AML-193 (cell line): ENCODE data around the gene MPZL1.
"Not testable (repeated sequence)": the region's sequence is repeated elsewhere in the genome, so short reads cannot be mapped to it uniquely, and the experiment has no call there.

ENCODE experiments used
- DNase-seq, 2 experiments: peaks; one replicate each; lab custom pipeline; 2025; lab: John Stamatoyannopoulos, UW

The MPZL1 gene

DNA sequence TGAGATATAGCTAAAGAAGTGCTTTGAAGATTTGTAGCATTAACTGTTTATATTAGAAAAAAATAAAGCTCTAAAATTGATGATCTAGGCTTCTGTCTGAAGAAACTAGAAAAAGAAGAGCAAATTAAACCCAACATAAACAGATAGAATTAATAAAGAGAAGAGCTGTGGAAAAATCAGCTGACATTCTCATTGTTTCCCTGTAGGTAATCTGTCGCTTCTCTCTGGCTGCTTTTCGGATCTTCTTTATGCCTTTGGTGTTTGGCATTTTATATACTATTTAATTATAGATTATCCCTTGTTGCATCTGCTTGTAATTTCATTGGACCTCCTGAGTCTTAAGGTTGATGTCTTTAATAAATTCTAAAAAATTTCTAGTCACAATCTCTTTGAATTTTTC is 59.8 kb downstream of the MPZL1 start:
- DNase-seq, result no peak

DNA sequence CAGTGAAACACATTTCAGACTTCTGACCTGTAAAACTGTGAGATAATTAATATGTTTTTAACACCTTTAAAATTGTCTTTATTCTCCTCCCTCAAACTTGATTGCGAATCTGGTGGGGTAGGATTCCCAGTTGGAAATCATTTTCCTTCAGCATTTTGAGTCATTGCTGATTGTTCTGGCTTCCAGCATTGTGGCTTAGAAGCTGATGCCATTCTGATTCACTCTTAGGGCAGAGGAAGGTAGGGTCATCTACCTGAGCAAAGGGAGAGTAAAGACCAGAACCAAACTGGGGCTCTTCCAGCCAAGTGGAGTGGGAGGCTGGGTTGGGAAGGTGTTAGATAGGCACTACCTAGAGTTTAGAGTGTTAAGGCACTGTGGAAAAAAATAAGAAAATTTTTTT is 61.2 kb downstream of the MPZL1 start:
- no peak for DNase-seq

DNA sequence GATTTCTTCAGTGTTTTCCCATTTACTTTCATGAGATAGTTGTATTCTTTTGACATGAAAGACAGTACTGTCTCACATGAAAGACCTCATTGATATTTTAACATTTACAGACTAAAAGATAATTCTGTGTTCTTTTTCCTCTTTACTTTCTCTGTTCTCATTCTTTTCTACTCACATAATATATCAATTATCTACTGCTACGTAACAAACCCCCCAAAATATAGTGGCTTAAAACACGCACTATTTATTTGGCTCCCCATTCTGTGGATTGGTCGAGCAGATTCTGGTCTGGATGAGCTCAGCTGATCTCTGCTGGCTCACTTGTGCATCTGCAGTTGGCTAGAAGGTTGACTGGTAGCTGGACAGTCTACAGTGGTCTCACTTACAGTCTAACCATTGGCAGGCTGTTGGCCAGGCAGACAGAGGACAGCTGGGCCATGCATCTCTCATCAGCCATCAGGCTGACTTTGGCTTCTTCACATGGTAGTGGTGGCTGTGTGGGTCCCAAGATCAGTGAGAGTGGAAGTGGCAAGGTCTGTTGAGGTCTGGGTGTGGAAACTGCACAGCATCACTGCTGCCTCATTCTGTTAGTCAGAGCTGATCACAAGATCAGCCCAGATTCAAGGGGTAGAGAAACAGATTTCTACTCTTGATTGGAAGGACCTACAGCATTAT is 63.2 kb downstream of the MPZL1 start:
- no peak for DNase-seq

DNA sequence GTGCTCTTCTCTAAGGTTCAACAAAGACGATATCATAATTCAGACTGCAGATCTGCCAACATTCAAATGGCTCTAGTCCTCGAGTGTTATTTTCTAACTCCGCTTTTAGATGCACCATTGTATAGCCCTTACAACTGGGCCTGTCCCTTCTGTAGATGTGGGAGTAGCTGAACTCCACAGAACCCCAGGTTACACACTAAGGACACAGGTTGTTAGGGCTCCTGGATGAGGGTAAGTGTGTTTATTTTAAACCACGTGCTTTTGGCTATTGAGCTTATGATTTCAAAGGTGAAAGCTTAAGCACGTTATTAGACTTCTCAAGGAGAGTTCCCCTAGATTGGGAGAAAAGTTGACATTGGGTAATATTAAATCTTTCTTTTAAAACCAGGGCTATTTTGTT is 64.7 kb downstream of the MPZL1 start:
- DNase-seq, result no peak

DNA sequence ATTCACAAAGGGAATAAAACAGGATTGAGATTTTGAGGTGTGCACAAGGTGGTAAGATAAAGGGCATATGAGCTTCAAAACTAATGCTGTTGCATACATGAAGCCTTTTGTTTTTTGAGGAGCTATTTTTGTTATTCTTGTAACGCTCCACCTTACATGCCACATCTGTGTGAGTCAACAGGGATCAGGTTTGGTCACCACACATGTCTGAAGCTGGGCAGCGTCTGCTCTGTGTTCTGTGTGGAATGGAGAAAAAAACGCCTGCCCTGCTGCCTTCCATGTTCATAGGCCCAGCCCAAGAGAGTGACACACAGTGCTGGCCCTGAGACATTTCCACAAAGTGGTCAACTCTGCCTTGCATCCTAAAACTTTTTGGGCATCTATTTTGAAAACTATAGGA is 67.7 kb downstream of the MPZL1 start:
- no peak for DNase-seq

DNA sequence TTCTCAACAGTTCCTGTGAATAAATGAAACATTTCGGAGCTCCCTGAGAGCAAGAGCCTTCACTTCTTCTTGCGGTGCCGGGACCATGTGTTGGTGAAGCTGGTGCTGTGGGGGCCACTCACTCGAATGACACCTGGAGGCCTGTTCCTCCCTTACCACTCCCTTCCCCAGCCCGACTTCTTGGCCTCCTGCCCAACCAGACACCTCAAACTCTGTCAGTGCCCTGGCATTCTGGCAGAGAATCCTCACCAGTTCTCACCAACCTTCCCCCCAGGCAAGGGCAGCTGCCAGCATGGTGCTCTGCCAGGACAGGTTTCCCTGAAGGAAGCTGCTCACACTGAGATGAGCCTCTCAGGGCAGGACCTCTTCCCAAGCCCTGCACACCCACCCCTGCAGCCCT is 68.3 kb downstream of the MPZL1 start:
- no peak for DNase-seq

DNA sequence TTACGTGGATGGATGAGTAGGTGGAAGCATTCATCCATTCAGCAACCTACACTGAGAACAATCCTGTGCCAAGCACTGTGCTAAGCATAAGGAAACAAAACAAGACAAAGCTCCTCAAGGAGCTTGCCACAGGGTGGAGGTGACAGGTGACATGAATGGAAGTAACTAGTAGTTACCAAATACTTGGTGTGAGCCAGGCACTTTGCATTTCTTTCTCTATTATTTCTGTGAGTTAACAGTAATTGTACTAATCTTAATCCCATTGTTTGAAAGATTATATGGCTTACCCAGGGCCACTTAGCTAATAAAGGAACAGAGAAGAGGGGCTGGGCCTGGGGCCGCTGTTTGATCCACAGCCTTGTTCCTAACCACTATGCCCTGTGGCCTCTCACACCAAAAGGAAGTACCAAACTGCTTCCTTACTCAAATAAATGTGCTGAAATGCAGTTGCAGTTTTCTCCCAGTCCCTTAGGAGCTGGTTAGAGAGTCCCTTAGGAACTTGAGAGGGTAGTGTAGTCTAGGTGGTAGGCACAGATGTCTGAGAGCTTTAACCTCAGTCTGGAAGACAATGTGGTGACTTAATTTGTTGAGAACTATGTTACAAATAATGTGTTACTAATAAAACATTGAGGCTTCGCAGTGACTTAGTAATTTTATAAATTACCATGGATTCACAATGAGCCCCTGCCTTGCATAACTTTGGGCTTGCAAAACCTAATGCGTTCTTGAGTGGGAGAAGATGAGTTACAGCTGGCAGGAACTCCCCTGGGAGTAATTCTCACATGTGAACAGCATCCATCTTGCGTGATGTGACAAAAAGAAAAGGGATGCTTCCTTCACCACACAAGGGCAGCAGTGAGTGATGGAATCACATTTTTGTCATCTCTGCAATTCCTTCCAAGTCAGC is 69.8 kb downstream of the MPZL1 start:
- DNase-seq, result peak; percentile 14 to 35

DNA sequence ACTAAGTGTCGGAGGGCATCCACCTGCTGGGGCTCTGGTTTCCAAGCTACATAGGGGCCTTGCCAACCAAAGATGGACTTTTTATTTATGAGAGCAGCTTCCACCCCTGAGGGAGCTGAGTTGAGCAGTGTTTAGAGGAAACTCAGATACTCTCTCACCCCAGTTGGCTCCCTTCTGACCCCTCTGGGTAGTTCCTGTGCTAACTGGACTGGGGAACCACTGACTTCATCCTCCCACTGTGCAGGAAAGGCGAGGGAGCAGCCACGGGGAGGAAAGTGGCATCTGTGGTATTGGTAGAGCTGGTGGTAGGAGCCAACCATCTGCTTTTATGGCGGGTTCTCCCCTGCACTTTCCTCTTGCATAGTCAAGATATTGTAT is 70.4 kb downstream of the MPZL1 start:
- no peak for DNase-seq

DNA sequence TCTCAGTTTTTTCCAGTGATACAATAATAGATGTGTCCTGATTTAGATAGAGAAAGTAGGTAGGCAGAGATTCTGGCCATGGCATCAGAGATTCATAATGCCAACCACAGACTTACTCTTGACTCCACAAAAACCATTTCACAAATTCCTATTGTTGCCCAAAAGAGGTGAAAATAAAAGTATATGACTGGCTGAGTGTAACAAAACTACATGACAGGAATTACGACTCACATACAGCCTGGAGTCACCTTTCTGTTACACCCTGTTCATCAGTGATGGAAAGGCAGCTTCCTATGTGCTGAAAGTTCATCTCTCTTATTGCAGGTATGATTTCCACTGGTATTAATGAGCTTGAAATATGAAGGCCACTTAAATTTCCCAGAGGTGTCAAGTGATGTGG is 72.3 kb downstream of the MPZL1 start:
- DNase-seq, result no peak

DNA sequence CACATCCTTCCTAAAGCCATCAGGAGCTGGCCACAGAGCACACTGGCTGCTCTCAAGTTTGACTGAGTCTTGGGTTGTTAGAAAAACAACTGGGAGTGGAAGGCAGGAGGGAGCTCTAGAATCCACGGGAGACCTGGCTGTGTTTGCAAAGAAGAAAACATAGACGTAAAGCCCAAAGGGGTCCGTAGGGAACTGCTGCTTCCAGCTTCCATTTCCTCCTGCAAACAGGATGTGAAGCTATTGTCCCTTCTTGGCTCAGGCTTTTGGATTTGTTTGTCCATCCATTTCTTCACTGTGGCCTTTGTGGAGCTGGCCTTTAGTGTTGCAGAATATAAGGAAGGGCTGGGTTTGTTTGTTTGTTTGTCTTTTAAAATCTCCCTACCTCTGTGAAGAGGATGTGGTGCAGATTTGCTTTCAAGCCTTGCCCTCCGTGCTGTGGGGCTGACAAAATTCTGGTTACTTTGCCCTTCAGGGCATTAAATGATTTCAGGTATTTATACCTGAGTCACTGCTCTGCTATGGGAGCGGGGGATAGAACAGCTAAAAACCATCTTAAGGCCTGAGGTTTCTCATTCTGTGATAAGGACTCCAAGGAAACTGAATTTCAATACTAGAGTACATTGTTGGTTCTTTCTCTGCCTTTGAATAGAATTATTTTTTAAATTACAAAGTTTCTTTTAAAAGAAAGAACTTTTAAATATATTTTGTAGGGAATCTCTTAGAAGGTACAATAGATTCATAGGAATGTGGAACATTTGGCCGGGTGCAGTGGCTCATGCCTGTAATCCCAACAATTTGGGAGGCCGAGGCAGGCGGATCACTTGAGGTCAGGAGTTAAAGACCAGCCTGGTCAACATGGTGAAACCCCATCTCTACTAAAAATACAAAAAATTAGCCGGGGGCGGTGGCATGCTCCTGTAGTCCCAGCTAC is 74.3 kb downstream of the MPZL1 start:
- no peak for DNase-seq

DNA sequence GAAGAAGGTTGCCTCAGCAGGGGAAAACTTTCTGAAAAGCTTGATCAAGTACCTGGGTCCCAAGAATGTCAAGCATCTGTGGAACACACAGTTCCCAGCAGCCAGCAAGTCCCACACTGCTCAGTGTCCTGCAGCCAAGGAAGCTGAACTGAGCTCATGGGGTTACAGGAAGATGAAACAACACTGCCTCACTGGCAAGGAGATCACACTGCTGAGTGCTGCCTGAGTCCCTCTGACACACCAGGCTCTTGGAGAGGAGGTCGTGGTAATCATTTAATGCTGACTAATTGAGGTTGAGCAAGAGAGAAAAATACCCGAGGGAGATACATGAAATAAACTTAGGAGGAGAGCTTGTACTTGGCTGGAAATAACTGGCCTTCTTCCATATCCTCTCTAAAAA is 75.2 kb downstream of the MPZL1 start:
- DNase-seq, result peak; percentile 79 to 81

DNA sequence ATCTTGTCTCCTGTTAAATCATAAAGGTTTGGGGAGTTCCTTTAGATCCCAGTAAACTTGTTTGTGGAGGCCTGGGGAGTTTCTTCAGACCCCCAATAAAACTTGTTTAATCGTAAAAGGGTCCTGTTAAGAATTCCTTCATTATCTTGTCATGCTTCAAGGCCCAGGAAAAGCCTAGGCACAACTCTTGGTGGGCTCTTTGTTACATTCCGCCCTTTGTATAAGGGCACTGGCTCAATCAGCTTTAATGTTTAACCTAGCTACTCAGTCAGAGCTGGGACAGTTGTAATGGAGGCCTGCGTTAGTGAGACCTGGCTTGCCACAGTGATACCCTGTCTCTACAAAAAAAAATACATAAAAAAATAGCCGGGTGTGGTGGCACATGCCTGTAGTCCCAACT is 77.2 kb downstream of the MPZL1 start:
- DNase-seq, result no peak

DNA sequence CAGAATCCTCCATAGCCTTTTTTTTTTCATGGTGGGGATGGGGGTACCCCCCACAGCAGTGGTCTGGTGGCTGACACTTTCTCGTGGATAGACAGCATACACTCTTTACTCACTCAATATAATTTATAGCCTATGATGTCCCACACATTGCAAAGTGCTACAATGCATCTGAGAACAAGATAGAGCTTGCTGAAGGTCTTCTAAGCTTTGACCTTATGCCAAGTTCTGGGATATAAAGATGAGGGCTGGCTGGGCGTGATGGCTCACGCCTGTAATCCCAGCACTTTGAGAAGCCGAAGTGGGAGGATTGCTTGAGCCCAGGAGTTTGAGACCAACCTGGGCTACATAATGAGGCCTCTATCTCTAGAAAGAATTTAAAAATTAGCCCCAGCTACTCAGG is 78.0 kb downstream of the MPZL1 start:
- no peak for DNase-seq

DNA sequence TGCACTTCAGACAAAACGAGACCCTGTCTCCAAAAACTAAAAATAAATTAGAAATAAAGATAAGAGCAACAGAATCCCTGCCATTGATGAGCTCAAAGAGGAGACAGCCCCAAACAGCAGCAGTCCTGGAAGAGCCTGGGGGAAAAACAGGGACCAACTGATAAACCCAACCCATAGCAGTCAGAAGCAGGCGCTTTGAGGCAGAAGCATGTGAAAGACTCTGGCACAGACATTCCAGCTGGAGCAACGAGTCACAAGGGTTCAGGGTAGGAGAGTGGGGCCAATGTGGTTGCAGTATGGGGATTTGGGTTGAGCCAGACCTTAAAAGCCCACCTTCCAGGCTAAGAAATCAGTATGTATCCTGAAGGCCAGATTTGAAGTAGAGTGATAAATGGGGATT is 78.5 kb downstream of the MPZL1 start:
- DNase-seq, result no peak

DNA sequence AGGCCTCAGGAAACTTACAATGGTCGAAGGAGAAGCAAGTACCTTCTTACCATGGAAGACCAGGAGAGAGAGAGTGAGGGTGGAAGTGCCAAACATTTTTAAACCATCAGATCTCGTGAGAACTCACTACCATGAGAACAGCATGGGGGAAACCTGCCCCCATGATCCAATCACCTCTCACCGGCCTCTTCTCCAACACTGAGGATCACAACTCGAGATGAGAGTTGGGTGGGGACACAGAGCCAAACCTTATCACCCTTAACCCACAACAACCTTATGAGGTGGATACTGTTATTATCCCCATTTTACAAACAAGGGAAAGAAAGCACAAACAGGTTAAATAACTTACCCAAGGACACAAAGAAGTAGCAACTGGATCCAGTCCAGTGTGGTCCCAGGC is 80.5 kb downstream of the MPZL1 start:
- no peak for DNase-seq

DNA sequence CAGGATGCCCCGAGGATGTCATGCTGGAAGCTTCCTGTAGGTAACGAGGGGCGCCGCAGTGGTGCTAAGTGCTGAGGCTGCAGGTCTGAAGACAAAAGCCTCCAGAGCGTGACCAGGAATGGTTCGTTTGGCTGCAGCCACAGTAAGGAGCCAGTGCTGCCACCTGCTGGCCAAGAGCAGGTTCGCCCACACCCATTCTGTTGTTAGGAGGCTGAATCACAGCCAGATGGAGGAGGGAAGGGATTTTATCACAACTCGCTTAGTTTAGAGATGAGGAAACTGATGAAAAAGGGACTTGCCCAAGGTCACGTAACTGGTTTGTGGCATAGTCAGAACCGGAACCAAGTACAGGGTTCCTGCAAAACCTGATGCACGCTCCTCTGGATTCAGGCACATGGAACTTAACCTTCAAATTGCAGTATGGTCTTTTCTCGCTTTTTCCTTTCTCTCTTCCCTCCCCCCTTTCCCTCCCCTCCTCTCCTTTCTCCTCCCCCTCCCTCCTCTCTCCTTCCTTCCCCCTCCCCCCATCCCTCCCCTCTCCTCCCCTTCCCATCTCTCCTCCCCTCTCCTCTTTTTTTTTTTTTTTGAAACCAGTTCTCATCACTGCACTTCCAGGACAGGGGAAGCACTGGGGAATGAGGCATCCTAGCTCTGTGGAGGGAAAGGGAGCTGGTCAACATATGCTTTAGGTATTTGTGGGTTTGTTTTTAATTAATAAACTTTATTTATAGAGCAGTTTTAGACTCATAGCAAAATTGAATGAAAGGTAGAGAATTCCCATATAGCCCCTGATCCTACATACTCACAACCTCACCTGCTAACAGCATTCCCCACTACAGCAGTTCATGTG is 81.8 kb downstream of the MPZL1 start:
- peak; percentile 90 to 94 for DNase-seq

DNA sequence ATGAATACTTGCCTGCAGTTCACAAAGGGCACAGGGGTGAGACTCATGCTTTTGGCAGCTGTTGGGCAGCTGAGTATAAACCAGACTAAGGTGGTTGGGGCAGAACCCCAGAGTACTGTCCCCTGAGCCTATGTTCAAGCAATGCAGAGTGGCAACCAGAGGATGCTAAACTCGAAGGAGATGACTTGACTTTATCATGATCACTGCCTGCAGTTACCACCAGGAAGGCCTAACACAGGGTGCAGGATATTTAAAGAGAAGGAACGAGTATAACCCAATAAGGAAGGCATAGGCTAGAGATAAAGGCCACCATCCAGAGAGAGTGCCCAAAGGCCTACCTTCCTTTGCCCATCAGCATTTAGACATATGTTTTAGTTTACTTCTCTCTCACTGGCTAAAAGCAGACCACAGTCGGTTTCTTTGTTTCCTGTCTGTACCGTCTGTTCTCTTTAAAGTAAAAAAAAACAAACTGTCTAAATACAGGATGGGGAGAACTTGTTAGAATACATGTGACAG is 83.3 kb downstream of the MPZL1 start:
- DNase-seq, result peak; percentile 3 to 12

DNA sequence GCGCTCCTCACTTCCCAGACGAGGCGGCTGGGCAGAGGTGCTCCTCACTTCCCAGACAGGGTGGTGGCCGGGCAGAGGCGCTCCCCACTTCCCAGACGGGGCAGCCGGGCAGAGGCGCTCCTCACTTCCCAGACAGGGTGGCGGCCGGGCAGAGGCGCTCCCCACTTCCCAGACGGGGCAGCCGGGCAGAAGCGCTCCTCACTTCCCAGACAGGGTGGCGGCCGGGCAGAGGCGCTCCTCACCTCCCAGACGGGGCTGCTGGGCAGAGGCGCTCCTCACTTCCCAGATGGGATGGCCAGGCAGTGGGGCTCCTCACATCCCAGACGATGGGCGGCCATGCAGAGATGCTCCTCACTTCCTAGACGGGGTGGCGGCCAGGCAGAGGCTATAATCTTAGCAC is 84.5 kb downstream of the MPZL1 start:
- not testable (repeated sequence) for DNase-seq

DNA sequence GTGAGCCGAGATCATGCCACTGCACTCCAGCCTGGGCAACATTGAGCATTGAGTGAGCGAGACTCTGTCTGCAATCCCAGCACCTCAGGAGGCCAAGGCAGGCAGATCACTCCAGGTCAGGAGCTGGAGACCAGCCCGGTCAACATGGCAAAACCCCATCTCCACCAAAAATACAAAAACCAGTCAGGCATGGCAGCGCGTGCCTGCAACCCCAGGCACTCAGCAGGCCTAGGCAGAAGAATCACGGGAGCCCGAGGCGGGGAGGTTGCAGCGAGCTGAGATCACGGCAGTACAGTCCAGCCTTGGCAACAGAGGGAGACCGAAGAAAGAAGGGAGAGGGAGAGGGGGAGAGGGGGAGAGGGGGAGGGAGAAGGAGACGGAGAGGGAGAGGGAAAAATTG is 84.9 kb downstream of the MPZL1 start:
- not testable (repeated sequence) for DNase-seq

DNA sequence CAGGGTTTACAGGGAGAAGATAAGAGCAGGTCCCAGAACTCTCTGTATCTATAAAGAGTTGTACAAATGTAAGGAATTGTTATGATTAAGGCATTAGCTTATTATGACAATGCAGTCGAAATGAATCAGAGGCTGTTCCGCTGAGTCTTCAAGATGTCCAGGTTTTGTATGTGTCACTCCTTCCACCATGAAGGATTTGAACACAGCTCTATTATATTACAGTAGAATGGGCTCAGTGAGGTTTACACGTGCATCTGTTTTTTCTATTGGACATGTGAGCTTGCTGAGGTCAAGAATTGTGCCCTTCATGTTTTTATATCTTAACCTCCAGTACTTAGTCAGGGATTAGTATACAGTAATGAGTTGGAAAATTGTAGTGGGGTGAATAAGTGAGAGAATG is 86.3 kb downstream of the MPZL1 start:
- DNase-seq, result no peak

DNA sequence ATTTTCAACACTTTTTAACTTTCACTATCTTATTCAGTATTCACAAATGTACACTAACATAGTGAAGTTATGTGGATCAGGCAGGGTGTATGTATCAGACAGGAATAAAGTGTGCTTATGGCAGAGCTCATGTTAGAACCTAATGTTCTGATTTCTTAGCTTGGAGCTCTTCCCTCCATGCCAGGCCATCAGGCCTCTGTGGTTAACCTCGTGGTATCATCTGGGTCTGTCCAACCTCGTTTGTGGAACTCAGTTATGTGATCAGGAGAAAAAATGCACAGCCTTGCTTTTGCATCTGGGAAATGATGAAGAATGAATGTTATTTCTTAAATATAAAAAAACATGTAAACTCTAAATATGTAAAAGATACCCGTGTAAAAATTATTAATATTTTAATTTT is 86.9 kb downstream of the MPZL1 start:
- DNase-seq, result no peak
